Smooth muscle cell (in vitro differentiated cells): ENCODE data around the gene TAF8. TPM values are rescaled to one million over a fixed set of nuclear protein-coding genes. Genes with fewer than 3 reads are reported as not detected.
A peak's percentile ranks its signal among the peaks of the same experiment; 100 is the strongest.

Experiments
- DNase-seq: peaks from one replicate; lab custom pipeline; 2025; ENCODE audit not compliant: unreplicated experiment; lab: John Stamatoyannopoulos, UW
- H2AFZ ChIP-seq: fragments of 200-600 bp; sonication (generic); 2 replicates; pipeline ENCODE4 v1.6.0; 2016; ENCODE audit warnings: antibody characterized with exemption, low read depth, mild to moderate bottlenecking
- H3F3A ChIP-seq: fragments of 200-600 bp; sonication (generic); 2 replicates; pipeline ENCODE4 v1.6.0; 2017; ENCODE audit warnings: antibody characterized with exemption, low read depth
- H3K27ac ChIP-seq: fragments of 200-600 bp; sonication (generic); 2 replicates; pipeline ENCODE4 v1.5.1; 2016; ENCODE audit warnings: low read depth, mild to moderate bottlenecking
- H3K27me3 ChIP-seq: fragments of 200-600 bp; sonication (generic); 2 replicates; pipeline ENCODE4 v1.6.1; 2016; ENCODE audit warnings: low read depth, mild to moderate bottlenecking
- H3K36me3 ChIP-seq: fragments of 200-600 bp; sonication (generic); 2 replicates; pipeline ENCODE4 v1.5.1; 2016; ENCODE audit warnings: low read depth
- H3K4me1 ChIP-seq: fragments of 200-600 bp; sonication (generic); 2 replicates; pipeline ENCODE4 v1.5.1; 2016; ENCODE audit warnings: low read depth
- H3K4me2 ChIP-seq: fragments of 200-600 bp; sonication (generic); 2 replicates; pipeline ENCODE4 v1.6.0; 2016; ENCODE audit warnings: mild to moderate bottlenecking
- H3K4me3 ChIP-seq: fragments of 200-600 bp; sonication (generic); 2 replicates; pipeline ENCODE4 v1.5.1; 2016; ENCODE audit warnings: mild to moderate bottlenecking
- H3K79me2 ChIP-seq: fragments of 200-600 bp; sonication (generic); 2 replicates; pipeline ENCODE4 v1.6.0; 2016; ENCODE audit warnings: low read depth, mild to moderate bottlenecking
- H3K9ac ChIP-seq: fragments of 200-600 bp; sonication (generic); 2 replicates; pipeline ENCODE4 v1.6.0; 2016; ENCODE audit warnings: low read depth
- H3K9me3 ChIP-seq: fragments of 200-600 bp; sonication (generic); replicated peaks from 2 replicates; pipeline ENCODE4 v1.5.1; 2016; ENCODE audit warnings: low read depth
- H4K20me1 ChIP-seq: fragments of 200-600 bp; sonication (generic); 2 replicates; pipeline ENCODE4 v1.6.0; 2016; ENCODE audit warnings: low read depth
- CTCF ChIP-seq: fragments of 200-600 bp; sonication (generic); IDR thresholded peaks from 2 replicates; pipeline ENCODE4 v1.5.1; 2017; ENCODE audit warnings: borderline replicate concordance, mild to moderate bottlenecking, antibody characterized with exemption; ENCODE audit not compliant: insufficient read depth, poor library complexity, severe bottlenecking
- WGBS: methylation state at CpG from one replicate; pipeline ENCODE4 v1.1.7; 2016; ENCODE audit warnings: low lambda C conversion rate; 5-methylcytosine and 5-hydroxymethylcytosine counted together
- polyA plus RNA-seq: library from polyadenylated mRNA; unstranded; fragments of >200 nt; fragmentation: Nextera tagmentation; extraction: Ambion mirVana; gene quantifications from 2 replicates; pipeline ENCODE4 v1.2.1, GENCODE V29; 2016
- total RNA-seq: library from RNA; depleted of rRNA; stranded (reverse); fragments of >200 nt; gene quantifications from 2 replicates; pipeline ENCODE4 v1.2.3, GENCODE V29; 2014

The TAF8 gene
- total and polyA plus RNA-seq, 2 experiments from 2014 or later, result 8.1 to 9.8 TPM

DNA sequence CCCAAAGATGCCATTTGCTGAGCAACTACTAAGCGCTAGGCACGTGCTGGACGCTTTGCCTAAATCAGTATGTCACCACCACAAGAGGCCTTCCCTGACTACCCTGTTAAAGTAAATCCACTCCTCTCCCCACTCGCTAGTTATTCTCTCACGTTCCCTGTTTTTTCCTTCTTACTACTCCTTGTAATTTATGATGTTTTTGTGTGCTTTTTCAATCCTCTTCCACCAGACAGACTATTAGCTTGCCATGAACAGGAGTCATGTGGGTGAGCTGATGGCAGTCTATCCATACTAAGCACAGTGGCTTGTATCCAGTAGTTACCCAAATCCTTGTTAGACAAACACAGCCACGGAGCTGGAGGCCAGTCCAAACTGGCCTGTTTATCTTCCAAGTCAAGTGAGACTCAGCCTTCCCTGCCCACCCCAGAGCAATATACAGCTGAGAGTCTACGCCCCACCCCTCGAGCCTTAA lies 50.9 kb downstream of the TAF8 start:
- Histone ChIP-seq H3K9ac (peak overlapping the region; percentile 83), H2AFZ (peak overlapping the region; percentile 11), H4K20me1 (no peaks in the 10 kb centered on the region), H3K36me3 (no peaks in the 10 kb centered on the region), H3K4me1 (peaks cover 16% of the 10 kb centered on the region), H3K4me3 (no peak overlapping the region), H3K27me3 (no peaks in the 10 kb centered on the region), H3K27ac (peak overlapping the region; percentile 95), H3K79me2 (no peaks in the 10 kb centered on the region), H3K9me3 (no peaks in the 10 kb centered on the region), H3K4me2 (peak overlapping the region; percentile 32), H3F3A (peaks cover 10% of the 10 kb centered on the region)
- 57% methylated on average over 8 of the region's 8 CpGs for WGBS
- DNase-seq, result no peak
- TF ChIP-seq CTCF, result no peak

GRCh38 chr6:42103216-42103615 lies 52.9 kb downstream of the TAF8 start:
- no peaks in the 10 kb centered on the region for H3K36me3 ChIP-seq
- no peak overlapping the region for H3K27ac ChIP-seq
- H3K4me1 ChIP-seq, result peaks cover 16% of the 10 kb centered on the region
- TF ChIP-seq CTCF, result no peak
- H3K79me2 ChIP-seq, result no peaks in the 10 kb centered on the region
- H3K9me3 ChIP-seq, result no peaks in the 10 kb centered on the region
- no peaks in the 10 kb centered on the region for H4K20me1 ChIP-seq
- H3F3A ChIP-seq, result peaks cover 10% of the 10 kb centered on the region
- WGBS, result 82% methylated on average over 7 of the region's 7 CpGs
- no peak overlapping the region for H3K4me2 ChIP-seq
- no peak overlapping the region for H3K4me3 ChIP-seq
- DNase-seq, result no peak
- H3K9ac ChIP-seq, result no peak overlapping the region
- no peaks in the 10 kb centered on the region for H3K27me3 ChIP-seq
- H2AFZ ChIP-seq, result no peak overlapping the region

- no peak for TF ChIP-seq CTCF
- peaks cover 16% of the 10 kb centered on the region for H3K4me1 ChIP-seq
- no peaks in the 10 kb centered on the region for H3K9me3 ChIP-seq
- peak overlapping the region; percentile 73 for H2AFZ ChIP-seq
- WGBS, result 97% methylated on average over 9 of the region's 12 CpGs
- no peak overlapping the region for H3K27ac ChIP-seq
- no peak for DNase-seq
- H4K20me1 ChIP-seq, result no peaks in the 10 kb centered on the region
- peak overlapping the region; percentile 53 for H3K4me3 ChIP-seq
- no peaks in the 10 kb centered on the region for H3K79me2 ChIP-seq
- peaks cover 10% of the 10 kb centered on the region for H3F3A ChIP-seq
- peak overlapping the region; percentile 22 for H3K9ac ChIP-seq
- H3K36me3 ChIP-seq, result no peaks in the 10 kb centered on the region
- peak overlapping the region; percentile 91 for H3K4me2 ChIP-seq
- no peaks in the 10 kb centered on the region for H3K27me3 ChIP-seq
These were observed 53.4 kb downstream of the TAF8 start for GRCh38 chr6:42103753-42104094.

GRCh38 chr6:42104095-42104803 lies 53.9 kb downstream of the TAF8 start:
- Histone ChIP-seq H3K4me2 (peak overlapping the region; percentile 91), H3K27ac (no peak overlapping the region), H3K79me2 (no peaks in the 10 kb centered on the region), H3F3A (peaks cover 10% of the 10 kb centered on the region), H3K9me3 (no peaks in the 10 kb centered on the region), H3K36me3 (no peaks in the 10 kb centered on the region), H2AFZ (peak overlapping the region; percentile 73), H3K9ac (peak overlapping the region; percentile 34), H4K20me1 (no peaks in the 10 kb centered on the region), H3K4me3 (peak overlapping the region; percentile 53), H3K4me1 (peaks cover 16% of the 10 kb centered on the region), H3K27me3 (no peaks in the 10 kb centered on the region)
- DNase-seq, result peak; percentile 58
- 13% methylated on average over 47 of the region's 66 CpGs for WGBS
- TF ChIP-seq CTCF, result peak; percentile 82
